ENCODE data around the gene STRIP2. TPM values are rescaled to one million over a fixed set of nuclear protein-coding genes. Genes with fewer than 3 reads are reported as not detected.
A peak's percentile ranks its signal among the peaks of the same experiment; 100 is the strongest.

STRIP2 gene
- total RNA-seq, 1 donor from 2014 or later = 5.2 TPM

GRCh38 chr7:129499999-129500398 is 65.8 kb downstream of the STRIP2 start:
- Histone ChIP-seq H3K9ac (ENCODE audit: low read depth in 1 of 3, low read length in 3 of 3) (no peak overlapping the region), H3K27me3 (ENCODE audit: control insufficient read depth in 3 of 3, insufficient read depth in 3 of 3, low read length in 3 of 3) (peaks cover 0 to 6% (median 5%) of the 10 kb centered on the region in 3 donors), H3K4me1 (ENCODE audit: control insufficient read depth in 3 of 3, insufficient read depth in 3 of 3, low read length in 3 of 3) (peaks cover 7 to 11% (median 11%) of the 10 kb centered on the region in 3 donors), H3K9me3 (ENCODE audit: control insufficient read depth in 3 of 3, low read length in 3 of 3) (no peaks in the 10 kb centered on the region), H3K27ac (ENCODE audit: low read depth, low read length) (no peak overlapping the region), H3K4me3 (ENCODE audit: low read length in 3 of 3) (no peak overlapping the region), H3K36me3 (ENCODE audit: control insufficient read depth in 3 of 3, insufficient read depth in 3 of 3, low read length in 3 of 3) (no peaks in the 10 kb centered on the region)

- peak within 1 kb of the TSS; percentile 54 to 69 (median 67) for H3K4me3 ChIP-seq (ENCODE audit: low read length in 3 of 3)
- peak within 1 kb of the TSS in 2 of 3 donors; percentile 32 to 62 for H3K9ac ChIP-seq (ENCODE audit: low read depth in 1 of 3, low read length in 3 of 3)
Observed at GRCh38 chr7:129501760-129502707, 67.8 kb downstream of the STRIP2 start, which contains the start of gene SMKR1. Gene SMKR1, plus strand, starts transcription at chr7:129502531. Its CDS starts 294 bp downstream, at chr7:129502825.

GRCh38 chr7:129502708-129503685 is 68.8 kb downstream of the STRIP2 start:
- Histone ChIP-seq H3K4me1 (ENCODE audit: control insufficient read depth in 3 of 3, insufficient read depth in 3 of 3, low read length in 3 of 3) (peaks cover 7 to 11% (median 11%) of the 10 kb centered on the region in 3 donors), H3K9me3 (ENCODE audit: control insufficient read depth in 3 of 3, low read length in 3 of 3) (no peaks in the 10 kb centered on the region), H3K9ac (ENCODE audit: low read depth in 1 of 3, low read length in 3 of 3) (peak overlapping the region in 2 of 3 donors; percentile 32 to 62), H3K4me3 (ENCODE audit: low read length in 3 of 3) (peak overlapping the region; percentile 54 to 69 (median 67)), H3K36me3 (ENCODE audit: control insufficient read depth in 3 of 3, insufficient read depth in 3 of 3, low read length in 3 of 3) (no peaks in the 10 kb centered on the region), H3K27me3 (ENCODE audit: control insufficient read depth in 3 of 3, insufficient read depth in 3 of 3, low read length in 3 of 3) (peaks cover 0 to 6% (median 5%) of the 10 kb centered on the region in 3 donors), H3K27ac (ENCODE audit: low read depth, low read length) (no peak overlapping the region)

More at GRCh38 chr7:129501760-129502707, 67.8 kb downstream of the STRIP2 start, which contains the start of gene SMKR1:
- no peaks in the 10 kb centered on the region for H3K9me3 ChIP-seq (ENCODE audit: control insufficient read depth in 3 of 3, low read length in 3 of 3)
- H3K27me3 ChIP-seq (ENCODE audit: control insufficient read depth in 3 of 3, insufficient read depth in 3 of 3, low read length in 3 of 3) = peaks cover 0 to 6% (median 5%) of the 10 kb centered on the region in 3 donors
- peaks cover 7 to 11% (median 11%) of the 10 kb centered on the region in 3 donors for H3K4me1 ChIP-seq (ENCODE audit: control insufficient read depth in 3 of 3, insufficient read depth in 3 of 3, low read length in 3 of 3)
- H3K27ac ChIP-seq (ENCODE audit: low read depth, low read length) = no peak within 1 kb of the TSS
- no peaks in the 10 kb centered on the region for H3K36me3 ChIP-seq (ENCODE audit: control insufficient read depth in 3 of 3, insufficient read depth in 3 of 3, low read length in 3 of 3)

GRCh38 chr7:129503725-129504124 is 69.5 kb downstream of the STRIP2 start:
- Histone ChIP-seq H3K27me3 (ENCODE audit: control insufficient read depth in 3 of 3, insufficient read depth in 3 of 3, low read length in 3 of 3) (peaks cover 0 to 6% (median 5%) of the 10 kb centered on the region in 3 donors), H3K9ac (ENCODE audit: low read depth in 1 of 3, low read length in 3 of 3) (no peak overlapping the region), H3K4me1 (ENCODE audit: control insufficient read depth in 3 of 3, insufficient read depth in 3 of 3, low read length in 3 of 3) (peaks cover 7 to 11% (median 11%) of the 10 kb centered on the region in 3 donors), H3K27ac (ENCODE audit: low read depth, low read length) (no peak overlapping the region), H3K9me3 (ENCODE audit: control insufficient read depth in 3 of 3, low read length in 3 of 3) (no peaks in the 10 kb centered on the region), H3K36me3 (ENCODE audit: control insufficient read depth in 3 of 3, insufficient read depth in 3 of 3, low read length in 3 of 3) (no peaks in the 10 kb centered on the region), H3K4me3 (ENCODE audit: low read length in 3 of 3) (no peak overlapping the region)

- H3K36me3 ChIP-seq (ENCODE audit: control insufficient read depth in 3 of 3, insufficient read depth in 3 of 3, low read length in 3 of 3) = no peaks in the 10 kb centered on the region
- H3K4me3 ChIP-seq (ENCODE audit: low read length in 3 of 3) = no peak overlapping the region
- no peak overlapping the region for H3K27ac ChIP-seq (ENCODE audit: low read depth, low read length)
- no peaks in the 10 kb centered on the region for H3K9me3 ChIP-seq (ENCODE audit: control insufficient read depth in 3 of 3, low read length in 3 of 3)
- H3K27me3 ChIP-seq (ENCODE audit: control insufficient read depth in 3 of 3, insufficient read depth in 3 of 3, low read length in 3 of 3) = peaks cover 0 to 10% (median 0%) of the 10 kb centered on the region in 3 donors
- no peaks in the 10 kb centered on the region for H3K4me1 ChIP-seq (ENCODE audit: control insufficient read depth in 3 of 3, insufficient read depth in 3 of 3, low read length in 3 of 3)
- no peak overlapping the region for H3K9ac ChIP-seq (ENCODE audit: low read depth in 1 of 3, low read length in 3 of 3)
Observed at GRCh38 chr7:129512192-129512591, 78.0 kb downstream of the STRIP2 start.

GRCh38 chr7:129513546-129513945 is 79.3 kb downstream of the STRIP2 start:
- H3K9me3 ChIP-seq (ENCODE audit: control insufficient read depth in 3 of 3, low read length in 3 of 3) = no peaks in the 10 kb centered on the region
- no peaks in the 10 kb centered on the region for H3K36me3 ChIP-seq (ENCODE audit: control insufficient read depth in 3 of 3, insufficient read depth in 3 of 3, low read length in 3 of 3)
- no peaks in the 10 kb centered on the region for H3K4me1 ChIP-seq (ENCODE audit: control insufficient read depth in 3 of 3, insufficient read depth in 3 of 3, low read length in 3 of 3)
- no peak overlapping the region for H3K27ac ChIP-seq (ENCODE audit: low read depth, low read length)
- no peak overlapping the region for H3K4me3 ChIP-seq (ENCODE audit: low read length in 3 of 3)
- peaks cover 0 to 13% (median 0%) of the 10 kb centered on the region in 3 donors for H3K27me3 ChIP-seq (ENCODE audit: control insufficient read depth in 3 of 3, insufficient read depth in 3 of 3, low read length in 3 of 3)
- H3K9ac ChIP-seq (ENCODE audit: low read depth in 1 of 3, low read length in 3 of 3) = no peak overlapping the region

- no peaks in the 10 kb centered on the region for H3K4me1 ChIP-seq (ENCODE audit: control insufficient read depth in 3 of 3, insufficient read depth in 3 of 3, low read length in 3 of 3)
- H3K9me3 ChIP-seq (ENCODE audit: control insufficient read depth in 3 of 3, low read length in 3 of 3) = no peaks in the 10 kb centered on the region
- H3K9ac ChIP-seq (ENCODE audit: low read depth in 1 of 3, low read length in 3 of 3) = no peak overlapping the region
- H3K27me3 ChIP-seq (ENCODE audit: control insufficient read depth in 3 of 3, insufficient read depth in 3 of 3, low read length in 3 of 3) = peaks cover 0 to 13% (median 0%) of the 10 kb centered on the region in 3 donors
- no peak overlapping the region for H3K27ac ChIP-seq (ENCODE audit: low read depth, low read length)
- no peak overlapping the region for H3K4me3 ChIP-seq (ENCODE audit: low read length in 3 of 3)
- H3K36me3 ChIP-seq (ENCODE audit: control insufficient read depth in 3 of 3, insufficient read depth in 3 of 3, low read length in 3 of 3) = no peaks in the 10 kb centered on the region
Observed at GRCh38 chr7:129514683-129515082, 80.5 kb downstream of the STRIP2 start.

- peaks cover 0 to 13% (median 0%) of the 10 kb centered on the region in 3 donors for H3K27me3 ChIP-seq (ENCODE audit: control insufficient read depth in 3 of 3, insufficient read depth in 3 of 3, low read length in 3 of 3)
- no peak overlapping the region for H3K4me3 ChIP-seq (ENCODE audit: low read length in 3 of 3)
- no peak overlapping the region for H3K9ac ChIP-seq (ENCODE audit: low read depth in 1 of 3, low read length in 3 of 3)
- no peaks in the 10 kb centered on the region for H3K9me3 ChIP-seq (ENCODE audit: control insufficient read depth in 3 of 3, low read length in 3 of 3)
- H3K4me1 ChIP-seq (ENCODE audit: control insufficient read depth in 3 of 3, insufficient read depth in 3 of 3, low read length in 3 of 3) = no peaks in the 10 kb centered on the region
- H3K27ac ChIP-seq (ENCODE audit: low read depth, low read length) = no peak overlapping the region
- no peaks in the 10 kb centered on the region for H3K36me3 ChIP-seq (ENCODE audit: control insufficient read depth in 3 of 3, insufficient read depth in 3 of 3, low read length in 3 of 3)
Observed at GRCh38 chr7:129515381-129515780, 81.1 kb downstream of the STRIP2 start.

GRCh38 chr7:129517931-129518330 is 83.7 kb downstream of the STRIP2 start:
- Histone ChIP-seq H3K36me3 (ENCODE audit: control insufficient read depth in 3 of 3, insufficient read depth in 3 of 3, low read length in 3 of 3) (no peaks in the 10 kb centered on the region), H3K27ac (ENCODE audit: low read depth, low read length) (no peak overlapping the region), H3K4me3 (ENCODE audit: low read length in 3 of 3) (no peak overlapping the region), H3K9me3 (ENCODE audit: control insufficient read depth in 3 of 3, low read length in 3 of 3) (no peaks in the 10 kb centered on the region), H3K27me3 (ENCODE audit: control insufficient read depth in 3 of 3, insufficient read depth in 3 of 3, low read length in 3 of 3) (peaks cover 0 to 23% (median 10%) of the 10 kb centered on the region in 3 donors), H3K4me1 (ENCODE audit: control insufficient read depth in 3 of 3, insufficient read depth in 3 of 3, low read length in 3 of 3) (no peaks in the 10 kb centered on the region), H3K9ac (ENCODE audit: low read depth in 1 of 3, low read length in 3 of 3) (no peak overlapping the region)

Data from skeletal muscle tissue (tissue), 4 donors.